Measurements from ENCODE around the gene TFEB.

DNA sequence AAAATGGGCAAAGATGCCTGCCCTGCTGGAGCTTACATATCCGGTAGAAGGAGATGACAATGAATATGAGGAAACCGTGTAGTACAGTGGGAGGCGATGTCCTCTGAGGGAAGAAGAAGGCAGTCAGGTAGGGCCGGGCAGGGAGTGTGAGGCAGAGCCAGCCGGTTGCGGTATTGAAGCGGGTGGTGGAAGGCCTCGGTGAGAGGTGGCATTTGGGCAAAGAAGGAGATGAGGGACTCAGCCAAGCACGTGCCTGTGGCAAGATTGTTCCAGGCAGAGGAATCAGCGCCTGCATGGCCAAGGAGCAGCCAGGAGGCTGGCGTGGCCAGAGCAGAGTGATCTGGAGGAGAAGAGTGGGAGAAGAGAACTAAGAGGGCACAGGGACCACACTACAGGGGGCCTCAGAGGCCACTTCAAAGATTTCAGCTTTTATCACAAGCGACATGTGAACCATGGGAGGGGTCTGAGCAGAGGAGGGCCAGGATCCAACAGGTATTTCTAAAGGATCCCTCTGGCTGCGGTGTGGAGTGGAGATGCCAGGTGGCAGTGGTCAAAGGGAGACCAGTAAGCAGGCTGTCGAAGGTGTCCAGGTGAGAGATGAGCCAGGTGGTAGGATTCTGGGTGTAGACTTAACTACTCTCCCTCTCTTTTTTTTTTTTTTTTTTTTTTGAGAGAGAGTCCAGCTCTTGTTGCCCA is 83.3 kb downstream of the TFEB start:
- TF ChIP-seq ZBTB7A (IDR thresholded peaks at IDR 0.05; ENCODE audit: low read depth) (no peak), TEAD4 (IDR thresholded peaks at IDR 0.05) (no peak), FOXM1 (IDR thresholded peaks at IDR 0.05; ENCODE audit: borderline replicate concordance, low read depth) (no peak), YY1 (IDR thresholded peaks at IDR 0.05; ENCODE audit: low read depth) (no peak), RAD21 (IDR thresholded peaks at IDR 0.05; ENCODE audit: low read depth) (no peak), TAF1 (IDR thresholded peaks at IDR 0.05; ENCODE audit: low read depth) (no peak)
- TF ChIP-seq, protein P1, sequence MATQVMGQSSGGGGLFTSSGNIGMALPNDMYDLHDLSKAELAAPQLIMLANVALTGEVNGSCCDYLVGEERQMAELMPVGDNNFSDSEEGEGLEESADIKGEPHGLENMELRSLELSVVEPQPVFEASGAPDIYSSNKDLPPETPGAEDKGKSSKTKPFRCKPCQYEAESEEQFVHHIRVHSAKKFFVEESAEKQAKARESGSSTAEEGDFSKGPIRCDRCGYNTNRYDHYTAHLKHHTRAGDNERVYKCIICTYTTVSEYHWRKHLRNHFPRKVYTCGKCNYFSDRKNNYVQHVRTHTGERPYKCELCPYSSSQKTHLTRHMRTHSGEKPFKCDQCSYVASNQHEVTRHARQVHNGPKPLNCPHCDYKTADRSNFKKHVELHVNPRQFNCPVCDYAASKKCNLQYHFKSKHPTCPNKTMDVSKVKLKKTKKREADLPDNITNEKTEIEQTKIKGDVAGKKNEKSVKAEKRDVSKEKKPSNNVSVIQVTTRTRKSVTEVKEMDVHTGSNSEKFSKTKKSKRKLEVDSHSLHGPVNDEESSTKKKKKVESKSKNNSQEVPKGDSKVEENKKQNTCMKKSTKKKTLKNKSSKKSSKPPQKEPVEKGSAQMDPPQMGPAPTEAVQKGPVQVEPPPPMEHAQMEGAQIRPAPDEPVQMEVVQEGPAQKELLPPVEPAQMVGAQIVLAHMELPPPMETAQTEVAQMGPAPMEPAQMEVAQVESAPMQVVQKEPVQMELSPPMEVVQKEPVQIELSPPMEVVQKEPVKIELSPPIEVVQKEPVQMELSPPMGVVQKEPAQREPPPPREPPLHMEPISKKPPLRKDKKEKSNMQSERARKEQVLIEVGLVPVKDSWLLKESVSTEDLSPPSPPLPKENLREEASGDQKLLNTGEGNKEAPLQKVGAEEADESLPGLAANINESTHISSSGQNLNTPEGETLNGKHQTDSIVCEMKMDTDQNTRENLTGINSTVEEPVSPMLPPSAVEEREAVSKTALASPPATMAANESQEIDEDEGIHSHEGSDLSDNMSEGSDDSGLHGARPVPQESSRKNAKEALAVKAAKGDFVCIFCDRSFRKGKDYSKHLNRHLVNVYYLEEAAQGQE (IDR thresholded peaks at IDR 0.05; ENCODE audit: low read depth) = no peak
- TF ChIP-seq, protein P2, sequence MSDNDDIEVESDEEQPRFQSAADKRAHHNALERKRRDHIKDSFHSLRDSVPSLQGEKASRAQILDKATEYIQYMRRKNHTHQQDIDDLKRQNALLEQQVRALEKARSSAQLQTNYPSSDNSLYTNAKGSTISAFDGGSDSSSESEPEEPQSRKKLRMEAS (IDR thresholded peaks at IDR 0.05) = no peak

All from Ishikawa (cell line).